HG02623 (cell line): ENCODE data around the gene B3GNT5.

Experiments
- ATAC-seq: cut with Tn5 transposase; IDR thresholded peaks from one replicate; pipeline ENCODE4 v1.9.1; 2021; ENCODE audit warnings: moderate library complexity; ENCODE audit not compliant: unreplicated experiment

B3GNT5 gene, protein sequence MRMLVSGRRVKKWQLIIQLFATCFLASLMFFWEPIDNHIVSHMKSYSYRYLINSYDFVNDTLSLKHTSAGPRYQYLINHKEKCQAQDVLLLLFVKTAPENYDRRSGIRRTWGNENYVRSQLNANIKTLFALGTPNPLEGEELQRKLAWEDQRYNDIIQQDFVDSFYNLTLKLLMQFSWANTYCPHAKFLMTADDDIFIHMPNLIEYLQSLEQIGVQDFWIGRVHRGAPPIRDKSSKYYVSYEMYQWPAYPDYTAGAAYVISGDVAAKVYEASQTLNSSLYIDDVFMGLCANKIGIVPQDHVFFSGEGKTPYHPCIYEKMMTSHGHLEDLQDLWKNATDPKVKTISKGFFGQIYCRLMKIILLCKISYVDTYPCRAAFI

DNA sequence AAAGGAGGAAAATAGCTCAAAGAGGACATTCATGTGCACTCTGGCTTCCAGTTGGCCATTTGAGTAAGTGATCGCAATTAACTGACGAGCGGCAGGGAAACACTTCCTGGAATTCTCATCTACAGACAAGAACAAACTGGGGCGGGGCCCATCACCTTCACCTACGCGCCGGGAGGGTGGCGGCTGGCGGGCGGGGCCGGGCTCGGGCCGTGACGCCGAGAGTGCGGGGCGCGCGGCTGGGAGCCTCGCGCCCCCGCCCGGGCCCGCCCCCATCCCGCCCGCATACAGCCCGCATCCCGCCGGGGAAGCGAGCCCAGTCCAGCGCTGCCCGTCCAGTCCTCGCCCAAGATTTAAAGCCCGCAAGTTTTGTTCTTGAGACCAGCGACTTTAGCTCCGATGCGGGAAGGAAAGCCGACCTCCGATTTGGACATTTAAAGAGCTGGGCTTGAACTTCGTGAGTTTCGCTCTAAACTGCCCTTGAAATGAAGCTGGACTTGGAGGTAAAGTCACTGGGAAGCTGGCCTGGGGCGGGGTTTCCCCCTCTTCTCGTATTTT, at the start of gene B3GNT5:
Gene B3GNT5, plus strand, starts transcription at position 281 of the 555 bp plus-strand sequence. CDS start 16,546 bp downstream, outside the sequence.
- no peak for ATAC-seq

DNA sequence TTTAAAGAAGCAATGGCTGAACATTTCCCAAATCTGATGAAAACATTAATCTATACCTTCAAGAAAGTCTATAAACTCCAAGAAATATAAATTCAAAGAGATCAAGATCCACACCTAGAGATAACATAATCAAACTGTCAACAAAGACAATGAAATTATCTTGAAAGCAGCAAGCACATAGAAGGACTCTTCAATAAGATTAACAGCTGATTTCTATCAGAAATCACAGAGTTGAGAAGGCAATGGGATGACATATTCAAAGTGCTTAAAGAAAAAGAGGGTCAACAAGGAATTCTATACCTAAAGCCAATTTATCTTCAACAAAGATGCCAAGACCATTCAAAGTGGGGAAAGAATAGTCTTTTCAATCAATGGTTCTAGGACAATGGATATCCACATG, 49.4 kb upstream of the B3GNT5 start:
- no peak for ATAC-seq

- ATAC-seq = no peak
These were observed 44.8 kb upstream of the B3GNT5 start for GRCh38 chr3:183208260-183208659.

DNA sequence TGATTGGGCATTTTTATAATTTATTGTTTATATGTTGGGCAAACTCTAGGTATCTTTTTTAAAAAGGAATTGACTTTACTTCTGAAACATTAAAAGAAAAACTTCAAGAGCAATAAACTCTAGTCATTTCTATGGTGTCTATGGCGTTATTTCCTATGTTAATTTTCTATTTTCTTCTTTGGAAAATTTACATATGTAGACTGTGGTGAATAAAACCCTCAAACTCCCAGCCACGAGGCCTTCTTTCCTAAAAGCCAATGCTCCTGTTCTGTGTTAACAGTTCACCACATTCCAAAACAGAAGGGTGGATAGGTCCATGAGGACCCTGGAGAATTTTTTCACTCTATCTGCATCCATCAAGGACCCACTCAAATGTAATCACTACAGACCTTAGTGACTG, 44.3 kb upstream of the B3GNT5 start:
- no peak for ATAC-seq

GRCh38 chr3:183210341-183210740, 42.7 kb upstream of the B3GNT5 start:
- ATAC-seq = no peak

DNA sequence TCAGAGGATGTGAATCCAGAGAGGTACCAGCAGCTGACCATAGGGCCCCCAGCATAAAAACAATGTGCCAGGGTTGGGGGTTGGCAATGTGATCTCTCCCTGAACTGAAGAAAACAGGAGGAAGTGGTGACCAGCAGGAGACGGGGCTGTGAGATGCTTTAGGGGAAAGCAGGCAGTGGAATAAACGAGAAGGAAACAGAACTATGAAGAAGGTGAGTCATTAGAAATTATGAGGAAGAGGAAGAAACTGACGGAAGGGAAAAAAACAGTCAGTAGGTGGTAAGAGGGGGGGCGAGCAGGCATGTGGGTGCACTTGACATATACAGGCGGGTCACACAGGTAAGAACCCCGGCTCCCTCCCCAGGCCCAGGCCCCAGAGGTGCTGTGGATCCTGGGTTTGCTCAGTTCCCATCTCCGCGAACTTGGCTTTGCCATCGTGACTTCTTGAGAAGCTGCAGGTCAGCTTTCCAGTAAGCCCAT, 42.2 kb upstream of the B3GNT5 start:
- no peak for ATAC-seq

DNA sequence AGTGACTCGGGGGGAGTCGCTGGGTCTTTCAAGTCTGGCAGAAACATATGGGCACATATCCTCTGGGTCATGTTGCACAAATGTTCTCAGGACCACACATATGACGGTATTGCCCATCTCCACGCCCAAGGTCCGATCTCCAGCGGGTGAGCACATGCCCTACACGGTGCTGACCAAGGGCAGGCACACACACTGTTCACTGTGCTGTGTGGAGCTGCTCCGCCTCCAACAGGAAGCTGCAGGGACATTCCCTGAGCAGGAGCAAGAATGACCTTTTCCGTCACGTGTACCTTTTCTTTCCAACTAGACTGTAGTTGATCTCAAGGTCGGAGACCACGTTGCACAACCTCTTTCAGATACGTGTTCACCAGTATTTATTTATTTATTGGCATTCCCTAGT, 41.7 kb upstream of the B3GNT5 start:
- no peak for ATAC-seq

GRCh38 chr3:183212096-183212495, 41.0 kb upstream of the B3GNT5 start:
- no peak for ATAC-seq

DNA sequence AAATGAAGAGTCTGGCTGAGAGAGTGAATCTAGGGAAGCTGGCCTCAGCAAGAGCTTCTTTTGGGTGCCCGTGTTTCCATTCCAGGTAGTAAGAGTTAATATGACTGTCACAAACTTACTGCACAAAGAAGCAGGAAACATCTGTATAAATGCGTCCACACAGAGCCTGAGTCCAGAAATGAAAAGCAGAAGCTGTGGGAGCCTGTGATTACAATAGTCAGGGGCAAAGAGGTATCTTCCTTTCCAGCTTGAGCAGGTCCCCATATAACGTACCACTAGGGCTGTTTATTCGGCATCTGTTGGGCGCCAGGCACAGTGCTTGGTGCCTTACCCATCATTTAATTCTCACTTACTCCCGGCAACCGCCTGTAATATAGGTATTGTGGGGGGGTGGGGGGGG, 40.5 kb upstream of the B3GNT5 start:
- ATAC-seq = no peak

DNA sequence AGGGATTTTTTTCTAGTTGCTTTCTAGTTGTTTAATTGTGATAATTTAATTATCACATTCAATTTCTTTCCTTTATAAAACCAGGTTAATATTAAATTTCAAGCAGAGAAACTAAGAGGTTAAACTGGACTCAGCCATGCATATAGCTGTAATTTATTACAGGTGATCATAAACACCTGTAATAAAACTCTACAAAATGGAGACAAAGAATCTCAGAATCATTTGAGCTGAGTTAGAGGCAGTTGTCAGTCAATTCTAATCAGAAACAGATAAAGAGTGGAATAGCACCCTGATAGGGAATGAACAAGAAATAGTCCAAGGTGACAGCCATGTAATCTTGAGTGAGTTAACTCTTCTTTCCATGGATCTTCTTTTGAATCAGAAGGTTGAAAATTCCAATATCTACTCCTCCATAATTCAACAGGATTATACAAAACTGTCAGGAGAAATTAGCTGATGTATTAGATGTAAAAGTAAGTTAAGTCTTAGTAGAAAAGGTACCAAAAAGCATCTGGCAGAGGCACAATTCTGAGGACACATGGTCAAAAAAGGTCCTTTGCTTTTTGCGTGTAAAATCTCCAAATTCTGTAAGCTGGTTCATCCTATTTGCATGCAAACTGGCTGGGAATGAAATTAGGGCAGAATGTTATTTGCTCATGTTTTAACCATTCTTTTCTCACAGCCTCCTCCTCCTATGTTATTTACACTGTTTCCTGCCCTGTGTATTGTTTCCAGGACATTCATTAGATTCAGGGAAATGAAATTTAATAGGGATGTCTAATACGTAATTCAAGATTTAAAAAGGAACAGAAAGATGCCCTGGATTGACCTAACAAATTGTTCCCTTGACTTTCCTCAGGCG, 39.4 kb upstream of the B3GNT5 start:
- ATAC-seq = no peak

GRCh38 chr3:183214277-183214612, 38.8 kb upstream of the B3GNT5 start:
- ATAC-seq = no peak

DNA sequence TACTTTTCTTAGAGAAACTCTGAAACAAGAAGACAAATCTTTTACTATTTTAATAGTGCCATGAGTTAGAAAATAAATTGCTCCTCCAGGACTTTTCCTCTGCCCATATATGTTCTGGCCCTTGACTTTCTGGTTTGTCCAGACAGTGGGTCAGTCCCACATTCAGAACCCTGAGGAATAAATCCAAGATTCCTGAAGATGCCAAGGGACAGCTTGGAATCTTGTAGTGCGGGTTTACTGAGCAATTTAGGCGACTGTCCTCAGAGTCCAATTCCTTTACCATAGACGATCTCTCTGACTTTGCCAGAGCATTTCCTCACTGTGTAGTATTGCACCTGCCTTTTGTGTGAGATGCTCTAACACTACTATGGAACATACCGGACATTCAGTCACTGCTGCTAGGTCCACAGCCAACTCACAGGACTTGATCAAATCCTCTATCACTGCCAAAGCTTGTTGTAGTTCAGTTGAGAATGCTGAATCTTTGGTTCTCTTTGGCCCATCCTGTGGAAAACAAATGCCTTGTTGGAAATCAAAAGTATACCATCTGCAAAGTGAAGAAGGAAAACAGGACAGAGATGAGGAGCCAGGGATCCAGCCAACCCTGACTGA, 37.4 kb upstream of the B3GNT5 start:
- ATAC-seq = no peak

- no peak for ATAC-seq
These were observed 35.3 kb upstream of the B3GNT5 start for GRCh38 chr3:183217548-183218332.

DNA sequence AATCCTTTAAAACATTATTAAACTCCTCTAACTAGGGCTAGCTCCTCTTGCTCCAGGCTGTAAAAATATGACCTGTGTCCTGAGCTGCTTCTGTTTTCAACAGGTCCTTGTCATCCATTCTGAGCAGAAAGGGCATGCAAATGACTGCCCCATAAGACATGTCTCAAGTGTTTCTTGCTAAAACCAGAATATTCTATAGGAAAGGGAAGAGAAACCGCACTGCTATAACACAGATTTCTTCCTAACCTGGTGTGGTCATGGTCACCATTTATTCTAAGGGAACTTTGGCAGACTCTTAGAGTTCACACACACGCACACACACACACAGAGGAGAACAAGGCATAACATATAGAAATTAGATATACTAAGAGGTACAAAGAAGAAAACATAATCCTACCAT, 34.2 kb upstream of the B3GNT5 start:
- ATAC-seq = no peak

GRCh38 chr3:183220828-183221227, 32.2 kb upstream of the B3GNT5 start:
- no peak for ATAC-seq

DNA sequence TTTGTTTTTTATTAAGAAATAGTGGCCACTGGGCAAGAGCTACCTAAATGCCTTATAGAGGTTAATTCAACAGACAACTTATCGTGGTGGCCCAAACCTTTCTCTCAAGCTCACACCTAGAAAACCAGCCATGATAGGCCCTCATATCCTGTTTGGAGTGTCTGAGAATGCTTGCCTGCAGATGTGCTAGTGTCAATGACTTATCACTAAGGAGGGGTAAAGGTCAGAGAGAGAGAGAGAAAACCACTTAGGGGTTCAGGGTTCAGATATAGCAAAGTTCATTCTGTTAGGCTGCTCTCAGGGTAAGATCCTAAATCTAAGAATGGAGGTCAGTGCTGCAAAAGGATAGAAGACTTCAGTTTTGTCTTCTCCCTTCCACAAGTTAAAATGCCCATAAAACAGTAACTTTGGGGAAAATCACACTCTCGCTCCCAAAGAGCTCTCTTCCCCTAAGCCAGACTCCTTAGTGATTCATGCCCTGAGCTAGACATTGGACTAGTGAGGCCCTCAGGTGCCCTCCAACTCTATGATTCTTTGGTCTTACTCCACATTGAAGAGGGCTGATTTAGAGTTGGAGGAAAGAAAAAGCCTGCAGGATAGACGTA, 30.3 kb upstream of the B3GNT5 start:
- ATAC-seq = no peak

- no peak for ATAC-seq
These were observed 28.7 kb upstream of the B3GNT5 start for GRCh38 chr3:183224180-183224970.

GRCh38 chr3:183226333-183226890, 26.6 kb upstream of the B3GNT5 start:
- ATAC-seq = no peak

DNA sequence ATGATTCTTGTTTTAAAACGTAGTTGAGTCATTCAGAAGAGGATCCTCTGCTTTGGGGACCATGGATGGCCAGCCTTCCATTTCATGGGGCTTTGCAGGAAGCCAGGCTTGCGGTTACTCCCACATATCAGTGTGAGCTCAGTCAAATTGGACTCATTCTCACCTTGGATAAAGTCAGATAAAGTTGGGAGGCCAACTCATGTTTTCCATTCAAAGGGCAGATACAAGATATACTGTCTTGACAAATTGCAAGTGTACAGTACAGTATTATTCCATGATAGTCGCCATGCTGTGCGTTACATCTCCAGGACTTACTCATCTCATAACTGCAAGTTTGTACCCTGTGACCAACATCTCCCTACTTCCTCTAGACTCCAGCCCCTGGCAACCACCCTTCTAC, 25.5 kb upstream of the B3GNT5 start:
- ATAC-seq = no peak
